Stimulated activated naive CD8-positive, alpha-beta T cell treated with anti-CD3 and anti-CD28 coated beads, Interleukin-15, amount 100 ng/mL, for 72 hours (primary cell): ENCODE results near the gene CD81.
A peak's percentile ranks its signal among the peaks of the same experiment; 100 is the strongest.

Source experiments
- ATAC-seq: fragments of 150-1000 bp; cut with Tn5 transposase; 2 replicates; pipeline ENCODE4 v1.10.0; 2021; ENCODE audit warnings: mild to moderate bottlenecking, moderate library complexity
- DNase-seq, 2 donors: peaks; one replicate each; pipeline ENCODE4 v3.0.0; 2021 to 2022
- H3K27ac Mint-ChIP-seq, 2 donors: one replicate each; pipeline ENCODE4 v1.8.0; 2022; ENCODE audit warnings: mild to moderate bottlenecking in 2 of 2, mixed read lengths in 2 of 2, moderate library complexity in 2 of 2
- H3K27me3 Mint-ChIP-seq: one replicate; pipeline ENCODE4 v1.8.0; 2022; ENCODE audit warnings: mixed read lengths
- H3K4me1 Mint-ChIP-seq: one replicate; pipeline ENCODE4 v1.8.0; 2022; ENCODE audit warnings: mild to moderate bottlenecking, mixed read lengths
- H3K4me3 Mint-ChIP-seq, 2 donors: one replicate each; pipeline ENCODE4 v1.8.0; 2022; ENCODE audit warnings: mild to moderate bottlenecking in 2 of 2, mixed read lengths in 2 of 2, moderate library complexity in 1 of 2
- H3K9me3 Mint-ChIP-seq, 2 donors: one replicate each; pipeline ENCODE4 v1.8.0; 2022; ENCODE audit warnings: mixed read lengths in 2 of 2

CD81 gene

GRCh38 chr11:2389377-2390026 lies 12.4 kb downstream of the CD81 start:
- Mint-ChIP-seq H3K4me3 (no peak overlapping the region), H3K4me1 (peaks cover 58% of the 10 kb centered on the region), H3K27me3 (no peaks in the 10 kb centered on the region), H3K9me3 (no peaks in the 10 kb centered on the region), H3K27ac (peak overlapping the region in 1 of 2 donors; percentile 30)
- DNase-seq (no peak), ATAC-seq (no peak)

- Mint-ChIP-seq H3K4me3 (no peak overlapping the region), H3K9me3 (no peaks in the 10 kb centered on the region), H3K27me3 (no peaks in the 10 kb centered on the region), H3K4me1 (peaks cover 51% of the 10 kb centered on the region), H3K27ac (peak overlapping the region; percentile 9 to 61)
- DNase-seq (no peak), ATAC-seq (no peak)
These were observed 13.1 kb downstream of the CD81 start for GRCh38 chr11:2390091-2390724.

- Mint-ChIP-seq H3K4me3 (no peak overlapping the region), H3K27me3 (no peaks in the 10 kb centered on the region), H3K9me3 (no peaks in the 10 kb centered on the region), H3K4me1 (peaks cover 46% of the 10 kb centered on the region), H3K27ac (peak overlapping the region in 1 of 2 donors; percentile 61)
- DNase-seq: no peak
- ATAC-seq: no peak
These were observed 13.6 kb downstream of the CD81 start for GRCh38 chr11:2390725-2391151.

GRCh38 chr11:2391181-2391975 lies 14.3 kb downstream of the CD81 start:
- DNase-seq (no peak), ATAC-seq (no peak)
- Mint-ChIP-seq H3K9me3 (no peaks in the 10 kb centered on the region), H3K27me3 (no peaks in the 10 kb centered on the region), H3K27ac (peak overlapping the region in 1 of 2 donors; percentile 30), H3K4me1 (peaks cover 39% of the 10 kb centered on the region), H3K4me3 (no peak overlapping the region)

- Mint-ChIP-seq H3K9me3 (no peaks in the 10 kb centered on the region), H3K4me3 (no peak overlapping the region), H3K27ac (peak overlapping the region in 1 of 2 donors; percentile 59), H3K27me3 (no peaks in the 10 kb centered on the region), H3K4me1 (peaks cover 29% of the 10 kb centered on the region)
- no peak for ATAC-seq
- no peak for DNase-seq
These were observed 15.3 kb downstream of the CD81 start for GRCh38 chr11:2392241-2392959.

GRCh38 chr11:2393111-2393868 lies 16.2 kb downstream of the CD81 start:
- Mint-ChIP-seq H3K27me3 (no peaks in the 10 kb centered on the region), H3K4me3 (no peak overlapping the region), H3K9me3 (no peaks in the 10 kb centered on the region), H3K4me1 (peaks cover 24% of the 10 kb centered on the region), H3K27ac (no peak overlapping the region)
- ATAC-seq (peak; percentile 14), DNase-seq (no peak)

GRCh38 chr11:2393941-2394817 lies 17.1 kb downstream of the CD81 start:
- H3K27me3 Mint-ChIP-seq: no peaks in the 10 kb centered on the region
- H3K4me1 Mint-ChIP-seq: peaks cover 20% of the 10 kb centered on the region
- no peak for ATAC-seq
- H3K27ac Mint-ChIP-seq: no peak overlapping the region
- H3K9me3 Mint-ChIP-seq: no peaks in the 10 kb centered on the region
- H3K4me3 Mint-ChIP-seq: no peak overlapping the region
- DNase-seq: no peak

- H3K27ac Mint-ChIP-seq: no peak overlapping the region
- no peak overlapping the region for H3K4me3 Mint-ChIP-seq
- no peak for ATAC-seq
- H3K27me3 Mint-ChIP-seq: no peaks in the 10 kb centered on the region
- H3K9me3 Mint-ChIP-seq: no peaks in the 10 kb centered on the region
- H3K4me1 Mint-ChIP-seq: peaks cover 18% of the 10 kb centered on the region
- DNase-seq: no peak
These were observed 17.7 kb downstream of the CD81 start for GRCh38 chr11:2394818-2395105.

GRCh38 chr11:2395211-2395730 lies 18.2 kb downstream of the CD81 start:
- ATAC-seq (no peak), DNase-seq (no peak)
- no peaks in the 10 kb centered on the region for H3K9me3 Mint-ChIP-seq
- H3K4me1 Mint-ChIP-seq: peaks cover 13% of the 10 kb centered on the region
- no peaks in the 10 kb centered on the region for H3K27me3 Mint-ChIP-seq
- H3K27ac Mint-ChIP-seq: no peak overlapping the region
- H3K4me3 Mint-ChIP-seq: no peak overlapping the region

- Mint-ChIP-seq H3K9me3 (no peaks in the 10 kb centered on the region), H3K4me1 (peaks cover 9% of the 10 kb centered on the region), H3K27ac (no peak overlapping the region), H3K27me3 (no peaks in the 10 kb centered on the region), H3K4me3 (no peak overlapping the region)
- ATAC-seq (no peak), DNase-seq (no peak)
These were observed 18.7 kb downstream of the CD81 start for GRCh38 chr11:2395856-2396255.

GRCh38 chr11:2396471-2396870 lies 19.4 kb downstream of the CD81 start:
- H3K9me3 Mint-ChIP-seq: no peaks in the 10 kb centered on the region
- no peaks in the 10 kb centered on the region for H3K27me3 Mint-ChIP-seq

GRCh38 chr11:2397005-2397404 lies 19.9 kb downstream of the CD81 start:
- Mint-ChIP-seq H3K4me3 (no peak overlapping the region), H3K4me1 (peaks cover 18% of the 10 kb centered on the region), H3K9me3 (no peaks in the 10 kb centered on the region), H3K27me3 (no peaks in the 10 kb centered on the region), H3K27ac (no peak overlapping the region)
- ATAC-seq: no peak
- DNase-seq: no peak

More at GRCh38 chr11:2396471-2396870, 19.4 kb downstream of the CD81 start:
- H3K27ac Mint-ChIP-seq: no peak overlapping the region
- no peak overlapping the region for H3K4me3 Mint-ChIP-seq
- H3K4me1 Mint-ChIP-seq: peaks cover 13% of the 10 kb centered on the region
- ATAC-seq (no peak), DNase-seq (no peak)

- Mint-ChIP-seq H3K9me3 (no peaks in the 10 kb centered on the region), H3K4me1 (peaks cover 30% of the 10 kb centered on the region), H3K4me3 (peak overlapping the region; percentile 90 to 96), H3K27me3 (no peaks in the 10 kb centered on the region), H3K27ac (peak overlapping the region; percentile 81 to 99)
- DNase-seq (no peak), ATAC-seq (no peak)
These were observed 21.7 kb downstream of the CD81 start for GRCh38 chr11:2398664-2399355.
